Lower leg skin (tissue), 3 donors: ENCODE measurements around the gene POLR2L.

Experiments
- POLR2A ChIP-seq, 2 donors: fragments of 450-650 bp; IDR thresholded peaks; one replicate each; pipeline ENCODE4 v1.6.1; 2016 to 2017; ENCODE audit warnings: antibody characterized with exemption in 2 of 2, mild to moderate bottlenecking in 1 of 2, moderate library complexity in 1 of 2
- TF ChIP-seq, protein P1 (sequence below), 3 donors: fragments of 450-650 bp; IDR thresholded peaks; one replicate each; pipeline ENCODE4 v1.5.1; 2016; ENCODE audit warnings: antibody characterized with exemption in 3 of 3, mild to moderate bottlenecking in 3 of 3, moderate library complexity in 2 of 3

GRCh38 chr11:825366-826226 lies 16.7 kb downstream of the POLR2L start:
- TF ChIP-seq, protein P1, sequence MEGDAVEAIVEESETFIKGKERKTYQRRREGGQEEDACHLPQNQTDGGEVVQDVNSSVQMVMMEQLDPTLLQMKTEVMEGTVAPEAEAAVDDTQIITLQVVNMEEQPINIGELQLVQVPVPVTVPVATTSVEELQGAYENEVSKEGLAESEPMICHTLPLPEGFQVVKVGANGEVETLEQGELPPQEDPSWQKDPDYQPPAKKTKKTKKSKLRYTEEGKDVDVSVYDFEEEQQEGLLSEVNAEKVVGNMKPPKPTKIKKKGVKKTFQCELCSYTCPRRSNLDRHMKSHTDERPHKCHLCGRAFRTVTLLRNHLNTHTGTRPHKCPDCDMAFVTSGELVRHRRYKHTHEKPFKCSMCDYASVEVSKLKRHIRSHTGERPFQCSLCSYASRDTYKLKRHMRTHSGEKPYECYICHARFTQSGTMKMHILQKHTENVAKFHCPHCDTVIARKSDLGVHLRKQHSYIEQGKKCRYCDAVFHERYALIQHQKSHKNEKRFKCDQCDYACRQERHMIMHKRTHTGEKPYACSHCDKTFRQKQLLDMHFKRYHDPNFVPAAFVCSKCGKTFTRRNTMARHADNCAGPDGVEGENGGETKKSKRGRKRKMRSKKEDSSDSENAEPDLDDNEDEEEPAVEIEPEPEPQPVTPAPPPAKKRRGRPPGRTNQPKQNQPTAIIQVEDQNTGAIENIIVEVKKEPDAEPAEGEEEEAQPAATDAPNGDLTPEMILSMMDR (IDR thresholded peaks at IDR 0.05), result no peak
- no peak for TF ChIP-seq POLR2A (IDR thresholded peaks at IDR 0.05)
